Measurements from ENCODE around the gene GRK5.

GRCh38 chr10:119211176-119211575 lies 3.8 kb downstream of the GRK5 start:
- TF ChIP-seq CTCF (IDR thresholded peaks at IDR 0.05) (no peak), POLR2A (IDR thresholded peaks at IDR 0.05) (no peak)

All from right lobe of liver (tissue), 4 donors.